Activated naive CD4-positive, alpha-beta T cell treated with anti-CD3 and anti-CD28 coated beads, Interleukin-2, amount 10 ng/mL, durations not matched to agents 5 hours and 36 hours (primary cell): ENCODE results near the gene OXCT2. TPM values are rescaled to one million over a fixed set of nuclear protein-coding genes. Genes with fewer than 3 reads are reported as not detected.

ENCODE experiments used
- total RNA-seq, 2 experiments: library from RNA; stranded (reverse); gene quantifications; one replicate each; pipeline ENCODE4 v1.2.3, GENCODE V29; 2021

The OXCT2 gene
- total RNA-seq, result under 1 TPM in 1 of 2 experiments, not detected in 1; 0.17 TPM

GRCh38 chr1:39771022-39771532 lies at the start of gene OXCT2:
OXCT2 (minus strand) TSS chr1:39771348; CDS start chr1:39771255, 93 bp downstream.

GRCh38 chr1:39788758-39789570 lies 17.8 kb upstream of the OXCT2 start, which contains the start of gene BMP8B:
BMP8B (minus strand) TSS chr1:39788865; CDS start chr1:39788485, 380 bp downstream.

GRCh38 chr1:39738622-39739366 lies 32.4 kb downstream of the OXCT2 start, which contains the start of gene PPIE:
PPIE (plus strand) TSS chr1:39738882; CDS start chr1:39738901, 19 bp downstream.

Other genes with a start within 250 kb of the OXCT2 start
- gene PABPC4, start 194.6 kb downstream of the OXCT2 start, total RNA-seq, result 100 to 1,000 TPM; 196 to 209 TPM
- gene HEYL, start 131.7 kb downstream of the OXCT2 start, total RNA-seq, result not detected
- gene NT5C1A, start 99.2 kb downstream of the OXCT2 start, total RNA-seq, result not detected
- gene HPCAL4, start 79.9 kb downstream of the OXCT2 start, total RNA-seq, result 1 to 10 TPM; 2.0 TPM
- gene PPIE, start 32.5 kb downstream of the OXCT2 start, total RNA-seq, result 10 to 100 TPM; 50.5 to 52.8 TPM
- gene BMP8B, start 17.5 kb upstream of the OXCT2 start, total RNA-seq, result under 1 TPM; 0.08 to 0.19 TPM
- 10 to 100 TPM; 15.0 to 15.4 TPM for gene TRIT1, start 112.2 kb upstream of the OXCT2 start, total RNA-seq
- gene MYCL, start 130.6 kb upstream of the OXCT2 start, total RNA-seq, result under 1 TPM; 0.10 to 0.29 TPM
- 1 to 10 TPM; 2.3 TPM for gene MFSD2A, start 183.8 kb upstream of the OXCT2 start, total RNA-seq